Amniotic stem cell (primary cell): Measurements from ENCODE around the gene MATN4.
A peak's percentile ranks its signal among the peaks of the same experiment; 100 is the strongest.

Experiments used
- DNase-seq: peaks from one replicate; lab custom pipeline; 2025; lab: John Stamatoyannopoulos, UW

MATN4 gene

DNA sequence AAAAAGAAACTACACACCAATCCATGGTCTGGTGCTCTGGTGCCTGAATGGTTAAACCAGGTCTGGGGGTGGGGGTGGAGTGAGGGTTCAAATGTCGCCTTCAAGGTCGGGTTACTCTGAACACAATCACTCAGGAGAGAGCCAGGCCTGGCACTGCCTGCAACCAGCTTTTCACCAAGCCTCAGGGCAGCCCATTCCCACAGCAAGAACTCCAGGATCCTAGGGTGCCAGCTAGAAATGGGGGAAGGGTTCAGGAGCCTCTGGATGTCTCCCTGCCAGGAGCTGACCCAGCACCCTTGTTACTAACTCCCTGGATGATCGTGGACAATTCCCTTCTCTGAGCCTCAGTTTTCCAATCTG is 33.5 kb upstream of the MATN4 start:
- DNase-seq: no peak

GRCh38 chr20:45340951-45341350 is 32.9 kb upstream of the MATN4 start:
- DNase-seq: no peak

- no peak for DNase-seq
These were observed 32.2 kb upstream of the MATN4 start for GRCh38 chr20:45340236-45340847.

- DNase-seq: no peak
These were observed 31.7 kb upstream of the MATN4 start for GRCh38 chr20:45339799-45340198.

- no peak for DNase-seq
These were observed 31.0 kb upstream of the MATN4 start for GRCh38 chr20:45339084-45339483.

DNA sequence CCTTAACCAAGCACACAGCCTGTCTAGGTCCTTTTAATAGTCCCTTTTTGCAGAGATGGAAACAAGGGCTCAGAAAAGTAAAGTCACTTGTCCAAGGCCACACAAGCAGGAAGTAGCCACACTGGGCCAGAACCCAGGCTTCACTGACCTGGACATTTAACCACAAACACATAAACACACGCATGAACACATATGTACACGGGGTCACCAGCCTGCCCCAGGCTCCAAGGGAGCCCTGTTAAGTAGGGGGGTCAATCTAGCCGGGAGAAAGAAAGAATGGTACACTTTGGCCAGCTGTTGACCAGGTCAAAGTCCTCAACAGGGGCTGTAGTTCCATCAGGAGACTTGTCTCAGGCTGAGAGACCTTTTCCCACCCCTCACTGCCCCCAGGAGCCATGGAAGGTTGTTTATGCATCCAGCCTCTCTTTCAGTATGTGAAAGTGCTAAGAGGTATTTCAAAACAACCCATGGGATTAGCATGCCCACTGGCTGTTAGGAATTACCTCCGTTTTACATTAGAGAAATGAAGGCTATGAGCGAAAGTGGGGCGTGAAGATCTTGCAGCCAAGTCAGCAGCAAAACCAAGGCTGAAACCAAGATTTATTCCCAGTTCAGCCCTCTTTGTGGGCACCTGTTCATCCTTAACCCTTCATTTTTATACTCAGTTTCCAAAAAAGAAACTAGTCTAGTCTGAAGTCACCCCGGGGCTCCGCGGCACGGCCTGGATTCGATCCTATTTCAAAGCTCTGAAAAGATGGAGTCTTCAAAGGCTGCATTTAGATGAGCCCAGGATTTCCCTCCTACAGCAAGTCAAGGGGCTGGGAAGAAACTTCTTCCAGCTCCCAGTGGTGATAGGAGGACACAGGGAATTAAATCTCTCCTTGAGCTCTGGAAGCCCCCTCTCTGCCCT is 30.3 kb upstream of the MATN4 start:
- no peak for DNase-seq

GRCh38 chr20:45337367-45338120 is 29.4 kb upstream of the MATN4 start:
- DNase-seq: peak; percentile 91

DNA sequence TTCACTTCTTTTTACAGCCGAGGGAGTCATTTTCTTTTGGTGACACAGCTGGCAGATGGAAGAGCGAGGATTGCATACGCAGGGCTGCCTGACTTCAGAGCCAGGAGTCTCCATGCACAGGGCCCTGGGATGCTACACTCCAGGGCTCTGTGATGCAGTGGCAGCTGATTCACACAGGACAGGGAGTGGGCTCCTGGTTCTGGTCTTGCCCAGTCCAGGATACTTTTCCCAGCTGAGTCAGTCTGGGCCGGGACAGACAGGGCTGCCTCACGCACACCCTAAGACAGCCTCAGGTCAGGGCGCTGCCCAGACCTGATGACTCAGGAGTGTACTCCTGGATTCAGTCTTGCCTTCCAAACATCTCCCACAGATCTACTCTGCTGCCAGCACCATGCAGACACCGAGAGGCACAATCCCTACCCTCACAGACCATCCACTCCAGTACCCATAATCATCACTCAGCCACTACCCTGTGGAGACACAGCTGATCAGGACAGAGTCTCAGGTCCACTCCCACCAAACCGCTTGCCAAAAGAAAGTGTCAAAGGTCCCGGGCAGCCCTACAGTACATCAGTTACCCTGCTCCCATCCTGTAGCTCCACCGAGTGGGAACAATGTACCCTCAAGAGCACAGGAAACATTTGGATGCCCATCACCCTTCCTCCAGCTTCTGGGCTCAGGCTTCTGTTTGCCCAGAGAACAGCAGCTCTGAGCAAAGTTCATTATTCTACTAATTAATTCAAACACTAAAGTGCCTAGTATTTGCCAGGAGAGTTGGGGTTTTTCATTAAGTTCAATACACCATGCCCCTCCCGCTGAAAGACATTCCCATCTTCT is 28.6 kb upstream of the MATN4 start:
- DNase-seq: peak; percentile 81

DNA sequence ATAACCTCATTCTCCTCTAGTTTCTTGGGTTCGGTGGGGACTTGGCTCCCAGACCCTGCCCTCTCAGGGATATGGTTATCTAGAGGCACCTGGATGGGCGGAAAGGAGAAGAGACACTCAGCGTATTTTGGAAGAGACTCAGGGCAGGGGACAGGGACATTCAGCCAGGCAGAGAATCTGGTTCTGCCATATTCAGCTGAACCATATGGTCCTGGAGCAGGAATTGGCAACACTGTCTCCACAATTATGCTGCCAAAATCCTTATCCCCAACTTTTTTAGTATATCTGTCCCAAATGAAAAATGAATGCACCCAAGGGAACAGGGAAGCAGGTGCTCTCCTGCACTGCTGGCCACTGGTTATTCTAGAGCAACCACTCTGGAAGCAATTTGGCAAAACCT is 22.4 kb upstream of the MATN4 start:
- no peak for DNase-seq

DNA sequence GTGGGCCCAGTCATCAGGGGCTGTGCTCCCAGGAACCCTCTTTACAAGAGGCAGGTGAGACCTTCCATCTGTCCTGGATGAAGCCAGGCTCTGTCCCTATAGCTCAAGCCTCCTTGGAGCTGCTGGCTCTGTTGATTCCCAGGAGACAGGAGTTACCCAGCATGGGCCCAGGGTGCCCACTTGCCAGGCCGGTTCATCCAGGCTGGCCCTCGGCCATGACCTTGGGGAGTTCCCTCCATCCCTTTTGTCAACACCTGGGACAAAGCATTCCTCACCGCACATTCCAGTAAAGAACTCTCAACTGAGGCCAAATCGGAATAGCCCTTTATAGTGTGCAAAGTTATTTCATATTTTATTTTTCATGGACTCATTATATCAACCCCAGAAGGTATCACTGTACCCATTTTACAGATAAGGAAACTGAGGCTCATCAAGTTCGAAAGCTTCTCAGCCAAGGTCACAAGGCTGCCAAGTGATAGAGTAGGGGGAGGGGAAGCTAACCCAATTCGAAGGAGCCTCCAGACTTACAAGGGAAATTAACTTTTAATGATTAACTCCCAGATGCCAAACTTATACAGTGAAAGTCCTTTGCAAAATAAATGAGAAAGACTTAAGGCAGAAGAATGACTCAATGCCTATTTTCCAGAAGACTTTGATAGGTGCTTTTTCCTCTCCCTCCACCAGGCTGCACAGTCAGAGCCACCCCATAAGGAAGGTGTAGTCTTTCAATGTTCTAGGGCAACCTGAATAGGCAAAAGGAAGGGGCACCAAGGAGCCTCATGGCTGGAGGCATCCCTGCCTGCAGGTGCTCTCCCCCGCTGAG is 21.6 kb upstream of the MATN4 start:
- DNase-seq: no peak

DNA sequence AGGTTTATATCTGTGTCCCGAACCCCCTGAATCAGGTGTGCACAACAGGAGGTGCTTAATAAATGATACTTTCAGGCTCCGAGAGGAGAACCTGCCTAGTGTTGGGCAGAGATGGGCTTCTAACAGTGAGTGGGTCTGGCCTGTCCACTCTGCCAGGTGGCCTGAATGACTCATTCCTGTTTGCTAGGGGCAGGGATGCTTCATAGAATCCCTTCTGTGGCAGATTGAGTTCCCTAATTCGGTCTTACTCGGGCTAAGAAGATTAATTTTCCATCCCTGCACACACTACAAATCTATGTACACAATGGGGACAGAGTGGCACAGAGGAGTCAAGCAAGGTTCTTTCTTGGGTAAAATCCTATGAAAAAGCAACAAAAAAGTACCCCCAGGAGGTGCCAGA is 20.4 kb upstream of the MATN4 start:
- no peak for DNase-seq

DNA sequence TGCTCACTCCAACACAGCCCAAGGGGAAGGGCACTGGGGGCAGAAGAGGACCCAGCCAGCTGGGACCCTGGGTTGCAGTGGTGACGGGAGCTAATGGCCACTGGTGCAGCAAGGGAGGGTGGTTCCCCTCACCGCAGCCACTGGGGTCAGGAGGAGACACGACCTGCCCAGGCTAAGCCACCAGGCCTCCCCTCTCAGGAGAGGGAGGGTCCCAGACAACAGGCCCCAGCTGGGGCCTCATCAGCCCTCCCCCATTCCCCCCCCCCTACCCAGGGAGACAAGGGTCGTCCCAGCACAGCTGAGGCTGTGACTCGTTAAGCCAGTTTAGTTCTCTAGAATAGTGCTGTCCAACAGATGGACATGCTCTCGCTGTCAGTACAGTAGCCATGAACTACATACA is 17.3 kb upstream of the MATN4 start:
- no peak for DNase-seq

DNA sequence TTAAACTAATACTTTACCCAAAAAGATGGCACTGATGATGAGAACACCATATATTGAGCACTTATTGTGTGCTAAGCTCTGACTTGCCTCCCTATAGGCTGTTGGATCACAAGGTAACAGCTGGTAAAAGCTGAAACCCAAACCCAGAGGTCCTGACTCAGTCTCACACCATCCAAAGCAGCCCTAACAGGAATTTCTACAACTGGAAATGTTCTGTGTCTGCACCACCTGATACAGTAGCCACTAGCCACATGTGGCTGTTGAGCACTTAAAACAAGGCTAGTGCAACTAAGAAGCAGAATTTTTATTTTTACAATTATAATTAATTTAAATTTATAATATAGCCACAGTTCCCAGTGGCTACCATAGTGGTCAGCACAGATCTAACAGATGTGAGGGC is 15.6 kb upstream of the MATN4 start:
- no peak for DNase-seq

DNA sequence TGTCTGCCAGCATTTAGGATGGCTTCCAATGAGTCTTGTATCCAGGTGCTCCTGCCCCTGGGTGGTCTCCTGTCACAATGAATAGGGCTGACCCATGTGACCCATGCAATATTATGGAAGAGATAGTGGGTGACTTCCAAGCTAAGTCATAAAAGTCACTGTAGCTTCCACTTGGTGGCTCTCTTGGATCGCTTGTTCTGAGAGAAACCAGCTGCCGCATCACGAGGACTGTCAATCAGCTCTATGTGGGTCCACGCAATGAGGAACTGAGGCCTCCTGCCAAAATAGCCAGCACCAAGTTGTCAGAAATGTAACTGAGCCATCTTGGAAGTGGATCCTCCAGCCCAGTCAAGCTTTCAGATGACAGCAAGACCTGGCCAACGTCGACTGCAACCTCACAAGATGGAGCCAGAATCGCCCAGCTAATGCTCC is 14.9 kb upstream of the MATN4 start:
- DNase-seq: no peak

GRCh38 chr20:45320948-45321595 is 13.0 kb upstream of the MATN4 start:
- no peak for DNase-seq

- no peak for DNase-seq
These were observed 10.8 kb upstream of the MATN4 start for GRCh38 chr20:45318948-45319347.

DNA sequence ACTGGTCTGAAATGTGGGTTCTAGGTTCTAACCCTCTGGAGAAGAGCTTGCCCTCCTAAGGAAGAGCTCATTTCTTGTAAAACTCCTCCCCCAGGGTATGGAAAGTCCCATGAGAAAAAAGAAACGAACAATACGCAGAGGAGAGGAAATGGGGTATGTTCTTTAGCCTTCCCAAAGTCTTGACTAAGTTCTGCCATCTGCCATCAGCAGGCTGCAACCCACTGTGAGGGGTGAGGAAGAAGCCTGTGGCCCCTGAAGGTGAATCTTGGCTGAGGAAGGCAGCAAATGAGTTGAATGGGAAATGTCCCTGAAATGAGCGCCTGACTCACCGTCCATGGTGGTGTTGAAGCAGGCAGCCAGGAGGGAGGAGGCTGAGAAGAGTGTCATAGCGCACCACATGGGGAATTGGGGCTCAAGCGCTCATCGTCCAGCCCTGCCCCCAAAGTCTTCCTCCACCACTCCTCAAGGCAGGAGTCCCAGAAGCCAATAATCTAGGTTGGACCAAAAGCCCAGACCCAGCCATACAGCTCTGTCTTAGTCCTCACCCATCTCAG is 10.4 kb upstream of the MATN4 start:
- DNase-seq: no peak

DNA sequence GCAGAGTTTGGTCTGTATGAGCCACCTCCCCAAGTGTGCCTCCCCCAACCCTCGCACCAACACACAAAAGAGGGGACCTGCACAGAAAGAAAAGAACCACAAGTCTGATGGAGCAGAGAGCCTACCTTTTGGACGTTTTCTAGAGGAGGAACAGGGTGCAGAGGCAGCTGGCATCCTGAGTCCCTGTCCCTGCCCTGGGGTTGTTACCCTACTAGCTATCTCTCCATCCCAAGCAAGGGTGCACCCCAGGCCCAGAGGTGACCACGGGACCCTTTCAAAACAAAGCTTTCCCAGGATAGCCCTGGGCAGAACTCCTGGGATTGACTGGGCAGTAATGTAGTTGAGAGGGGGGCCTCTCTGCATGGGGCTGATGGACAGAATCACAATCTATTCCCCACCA is 9.7 kb upstream of the MATN4 start:
- DNase-seq: no peak

DNA sequence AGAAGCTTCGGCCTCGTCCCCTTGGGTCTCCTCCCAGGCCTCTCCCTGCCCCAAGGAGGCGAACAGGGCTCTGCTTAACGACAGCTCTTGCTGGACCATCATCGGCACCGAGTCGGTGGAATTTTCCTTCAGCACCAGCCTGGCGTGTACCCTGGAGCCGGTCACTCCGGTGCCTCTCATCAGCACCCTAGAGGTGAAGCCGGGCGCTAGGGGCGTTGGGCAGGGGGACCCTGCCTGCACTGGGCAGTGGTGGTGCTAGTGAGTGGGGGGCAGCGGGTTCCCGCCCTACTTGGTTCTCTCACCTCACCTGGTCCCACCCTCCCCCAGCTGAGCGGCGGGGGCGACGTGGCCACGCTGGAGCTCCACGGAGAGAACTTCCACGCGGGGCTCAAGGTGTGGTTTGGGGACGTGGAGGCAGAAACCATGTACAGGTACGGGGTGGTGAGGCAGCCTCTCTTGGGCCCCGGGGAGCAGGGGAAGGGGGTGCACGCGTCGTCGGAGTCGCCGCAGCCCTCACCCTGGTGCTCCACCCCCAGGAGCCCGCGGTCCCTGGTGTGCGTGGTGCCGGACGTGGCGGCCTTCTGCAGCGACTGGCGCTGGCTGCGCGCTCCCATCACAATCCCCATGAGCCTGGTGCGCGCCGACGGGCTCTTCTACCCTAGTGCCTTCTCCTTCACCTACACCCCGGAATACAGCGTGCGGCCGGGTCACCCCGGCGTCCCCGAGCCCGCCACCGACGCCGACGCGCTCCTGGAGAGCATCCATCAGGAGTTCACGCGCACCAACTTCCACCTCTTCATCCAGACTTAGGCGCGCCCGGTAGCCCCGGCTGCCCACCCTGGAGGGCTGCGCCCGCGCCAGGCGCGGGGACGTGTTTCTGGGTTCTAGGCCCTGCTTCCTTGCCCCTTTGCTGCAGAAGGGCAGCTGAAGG is 8.3 kb upstream of the MATN4 start:
- no peak for DNase-seq
